A549 (cell line): Measurements from ENCODE around the gene PDCD1. TPM values are rescaled to one million over a fixed set of nuclear protein-coding genes. Genes with fewer than 3 reads are reported as not detected.

Experiments used
- ATAC-seq, 2 experiments: fragments of 200-7000 bp in 1 of 2; fragments of >200 bp in 1 of 2; cut with Nextera tagmentation in 1 of 2; cut with Tn5 transposase in 1 of 2; 3 replicates each; pipeline versions ENCODE4 v1.8.0 to v1.9.1; 2018 to 2020; ENCODE audit warnings: mild to moderate bottlenecking in 1 of 2, moderate library complexity in 1 of 2
- CTCF ChIA-PET: fragments of 300-600 bp; sonication (Branson Sonifier 250); formaldehyde crosslinking; extraction: SDS; loops from one replicate; lab custom pipeline; 2021; ENCODE audit warnings: antibody characterized with exemption, inconsistent platforms; lab: Yijun Ruan, JAX
- POLR2A ChIA-PET: fragments of 350-600 bp; formaldehyde crosslinking; extraction: SDS; loops from one replicate; lab custom pipeline; 2021; ENCODE audit warnings: antibody characterized with exemption, inconsistent platforms; lab: Yijun Ruan, JAX
- DNase-seq, 2 experiments: peaks; one replicate each; pipeline versions ENCODE4 v3.0.0 to v3.0.0-alpha.2; 2011 to 2016; ENCODE audit warnings: low read depth in 1 of 2, low spot score in 1 of 2
- FAIRE-seq: peaks from 2 replicates; lab custom pipeline; 2011; peaks lifted over from hg19 to GRCh38; lab: Jason Lieb, UNC
- H3K27ac ChIP-seq, 2 experiments: fragments of >200 bp; sonication (Bioruptor Twin); formaldehyde crosslinking; 3 replicates each; pipeline ENCODE4 v1.5.1; 2016 to 2017
- H3K4me1 ChIP-seq: fragments of >200 bp; sonication (Bioruptor Twin); formaldehyde crosslinking; 3 replicates; pipeline ENCODE4 v1.6.1; 2016
- H3K4me2 ChIP-seq: fragments of >200 bp; sonication (Bioruptor Twin); formaldehyde crosslinking; 3 replicates; pipeline ENCODE4 v1.6.1; 2016
- H3K4me3 ChIP-seq: fragments of >200 bp; sonication (Bioruptor Twin); formaldehyde crosslinking; 3 replicates; pipeline ENCODE4 v1.5.1; 2016
- H3K9me3 ChIP-seq: fragments of >200 bp; sonication (Bioruptor Twin); formaldehyde crosslinking; 3 replicates; pipeline ENCODE4 v1.6.1; 2016
- BHLHE40 ChIP-seq: IDR thresholded peaks from 2 replicates; pipeline ENCODE4 v1.6.1; 2012; ENCODE audit warnings: low read depth, low read length, inconsistent platforms
- CBX2 ChIP-seq: fragments of 200-600 bp; sonication (generic); IDR thresholded peaks from 2 replicates; pipeline ENCODE4 v1.6.1; 2016; ENCODE audit warnings: low read depth, mild to moderate bottlenecking, borderline replicate concordance
- CEBPB ChIP-seq, 2 experiments: fragments of >200 bp in 1 of 2; sonication (Bioruptor Twin) in 1 of 2; formaldehyde crosslinking in 1 of 2; IDR thresholded peaks; 2 replicates each; pipeline ENCODE4 v1.6.1; 2012 to 2016
- CHD2 ChIP-seq: fragments of 150-350 bp; IDR thresholded peaks from 2 replicates; pipeline ENCODE4 v1.6.1; 2014; ENCODE audit warnings: low read length; ENCODE audit not compliant: partially characterized antibody
- ESRRA ChIP-seq: fragments of 150-350 bp; IDR thresholded peaks from 2 replicates; pipeline ENCODE4 v1.6.1; 2014; ENCODE audit warnings: mild to moderate bottlenecking, low read length, borderline replicate concordance
- HOXB13 ChIP-seq: fragments of 250-450 bp; sonication (Bioruptor Pico); IDR thresholded peaks from 2 replicates; pipeline ENCODE4 v1.5.0; 2020; ENCODE audit warnings: low read depth, mild to moderate bottlenecking, moderate library complexity
- JUNB ChIP-seq: fragments of >200 bp; sonication (Bioruptor Twin); formaldehyde crosslinking; IDR thresholded peaks from 2 replicates; pipeline ENCODE4 v1.6.1; 2016
- KDM5A ChIP-seq: fragments of 200-600 bp; sonication (generic); IDR thresholded peaks from 2 replicates; pipeline ENCODE4 v1.6.1; 2016; ENCODE audit warnings: antibody characterized with exemption, mild to moderate bottlenecking
- NFE2L2 ChIP-seq: fragments of 150-350 bp; conservative IDR thresholded peaks from 2 replicates; pipeline ENCODE4 v1.6.1; 2014; ENCODE audit warnings: low read length
- PHF8 ChIP-seq: fragments of 200-600 bp; sonication (generic); IDR thresholded peaks from 2 replicates; pipeline ENCODE4 v1.6.1; 2016; ENCODE audit warnings: low read depth, mild to moderate bottlenecking, antibody characterized with exemption, moderate library complexity, borderline replicate concordance
- RAD21 ChIP-seq, 2 experiments: fragments of >200 bp in 1 of 2; sonication (Bioruptor Twin) in 1 of 2; formaldehyde crosslinking in 1 of 2; IDR thresholded peaks in 1 of 2; conservative IDR thresholded peaks in 1 of 2; 2 replicates in 1 of 2; 3 replicates in 1 of 2; pipeline ENCODE4 v1.6.1; 2012 to 2018; ENCODE audit warnings: inconsistent platforms in 1 of 2
- RCOR1 ChIP-seq: fragments of 150-350 bp; IDR thresholded peaks from 2 replicates; pipeline ENCODE4 v1.6.1; 2014; ENCODE audit warnings: antibody characterized with exemption, low read length, low read depth
- RFX5 ChIP-seq: fragments of 450-650 bp; IDR thresholded peaks from 2 replicates; pipeline ENCODE4 v1.7.1; 2014; ENCODE audit warnings: antibody characterized with exemption, mild to moderate bottlenecking, moderate library complexity
- RNF2 ChIP-seq: fragments of 200-600 bp; sonication (generic); IDR thresholded peaks from 2 replicates; pipeline ENCODE4 v1.6.1; 2016; ENCODE audit warnings: low read depth, mild to moderate bottlenecking, antibody characterized with exemption, moderate library complexity, borderline replicate concordance
- TP53 ChIP-seq: fragments of 250-450 bp; sonication (Bioruptor Pico); IDR thresholded peaks from 2 replicates; pipeline ENCODE4 v1.5.0; 2021; ENCODE audit warnings: mild to moderate bottlenecking, moderate library complexity
- WGBS: methylation state at CpG from one replicate; pipeline ENCODE4 v1.1.6; 2017; ENCODE audit errors: missing lambda C conversion rate; 5-methylcytosine and 5-hydroxymethylcytosine counted together
- polyA plus RNA-seq, 4 experiments: library from polyadenylated mRNA; depleted of rRNA in 3 of 4; stranded (reverse); fragments of >200 nt; fragmentation: RNase III in 1 of 4; extraction: RNeasy Plus Mini Kit Qiagen cat#74134 plus additional on column Dnase treatment in 1 of 4; gene quantifications; 2 replicates in 3 of 4; 3 replicates in 1 of 4; pipeline ENCODE4 v1.2.3, GENCODE V29; 2011 to 2017
- TF ChIP-seq, protein P1 (sequence below): fragments of 150-350 bp; IDR thresholded peaks from 2 replicates; pipeline ENCODE4 v1.6.1; 2014; ENCODE audit warnings: low read depth, mild to moderate bottlenecking, low read length
- TF ChIP-seq, protein P2 (sequence below): fragments of >200 bp; sonication (Bioruptor Twin); formaldehyde crosslinking; IDR thresholded peaks from 3 replicates; pipeline ENCODE4 v1.6.1; 2016
- TF ChIP-seq, protein P3 (sequence below): fragments of >200 bp; sonication (Bioruptor Twin); formaldehyde crosslinking; IDR thresholded peaks from 3 replicates; pipeline ENCODE4 v1.5.1; 2016
- TF ChIP-seq, protein P4 (sequence below): fragments of 450-650 bp; IDR thresholded peaks from 2 replicates; pipeline ENCODE4 v1.6.1; 2014; ENCODE audit warnings: antibody characterized with exemption
- TF ChIP-seq, protein P5 (sequence below): IDR thresholded peaks from 2 replicates; pipeline ENCODE4 v1.6.1; 2012

The PDCD1 gene
- polyA plus RNA-seq, 2 of the 4 experiments (the other 2 are of a cell fraction), result not detected

DNA sequence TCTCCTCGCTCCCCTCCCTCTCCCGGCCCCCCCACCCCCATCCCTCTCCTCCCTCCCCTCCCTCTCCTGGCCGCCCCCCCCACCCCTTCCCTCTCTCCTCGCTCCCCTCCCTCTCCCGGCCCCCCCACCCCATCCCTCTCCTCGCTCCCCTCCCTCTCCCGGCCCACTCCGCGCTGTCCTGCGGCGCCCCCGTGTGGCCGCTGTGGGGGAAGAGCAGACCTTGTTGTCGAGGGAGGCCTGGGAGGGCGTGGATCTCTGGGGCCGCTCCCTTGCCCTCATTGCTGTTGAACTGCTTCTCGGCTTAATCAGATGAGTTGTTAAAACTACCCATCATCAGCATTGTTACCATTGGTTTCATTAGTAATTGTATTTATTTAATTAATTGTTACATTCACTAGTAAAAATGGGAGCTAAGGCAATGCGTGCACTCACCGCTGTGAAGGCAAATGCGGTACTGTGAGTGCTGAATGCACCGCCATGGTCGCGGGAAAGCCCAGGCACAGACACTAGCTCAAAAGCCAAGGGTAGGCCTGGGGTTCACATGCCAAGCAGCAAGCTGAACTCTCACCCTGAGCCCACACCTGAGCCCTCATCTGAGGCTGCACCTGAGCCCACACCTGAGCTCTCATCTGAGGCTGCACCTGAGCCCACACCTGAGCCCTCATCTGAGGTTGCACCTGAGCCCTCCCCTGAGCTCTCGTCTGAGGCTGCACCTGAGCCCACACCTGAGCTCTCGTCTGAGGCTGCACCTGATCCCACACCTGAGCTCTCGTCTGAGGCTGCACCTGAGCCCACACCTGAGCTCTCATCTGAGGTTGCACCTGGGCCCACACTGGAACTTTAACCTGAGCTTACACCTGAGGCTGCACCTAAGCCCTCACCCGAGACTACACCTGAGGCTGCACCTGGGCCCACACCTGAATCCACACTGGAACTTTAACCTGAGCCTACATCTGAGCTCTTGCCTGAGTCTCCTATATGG, 19.6 kb upstream of the PDCD1 start (continued):
- no peak for TF ChIP-seq PHF8
- TF ChIP-seq, protein P1, sequence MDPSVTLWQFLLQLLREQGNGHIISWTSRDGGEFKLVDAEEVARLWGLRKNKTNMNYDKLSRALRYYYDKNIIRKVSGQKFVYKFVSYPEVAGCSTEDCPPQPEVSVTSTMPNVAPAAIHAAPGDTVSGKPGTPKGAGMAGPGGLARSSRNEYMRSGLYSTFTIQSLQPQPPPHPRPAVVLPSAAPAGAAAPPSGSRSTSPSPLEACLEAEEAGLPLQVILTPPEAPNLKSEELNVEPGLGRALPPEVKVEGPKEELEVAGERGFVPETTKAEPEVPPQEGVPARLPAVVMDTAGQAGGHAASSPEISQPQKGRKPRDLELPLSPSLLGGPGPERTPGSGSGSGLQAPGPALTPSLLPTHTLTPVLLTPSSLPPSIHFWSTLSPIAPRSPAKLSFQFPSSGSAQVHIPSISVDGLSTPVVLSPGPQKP, result no peak
- TF ChIP-seq, protein P2, sequence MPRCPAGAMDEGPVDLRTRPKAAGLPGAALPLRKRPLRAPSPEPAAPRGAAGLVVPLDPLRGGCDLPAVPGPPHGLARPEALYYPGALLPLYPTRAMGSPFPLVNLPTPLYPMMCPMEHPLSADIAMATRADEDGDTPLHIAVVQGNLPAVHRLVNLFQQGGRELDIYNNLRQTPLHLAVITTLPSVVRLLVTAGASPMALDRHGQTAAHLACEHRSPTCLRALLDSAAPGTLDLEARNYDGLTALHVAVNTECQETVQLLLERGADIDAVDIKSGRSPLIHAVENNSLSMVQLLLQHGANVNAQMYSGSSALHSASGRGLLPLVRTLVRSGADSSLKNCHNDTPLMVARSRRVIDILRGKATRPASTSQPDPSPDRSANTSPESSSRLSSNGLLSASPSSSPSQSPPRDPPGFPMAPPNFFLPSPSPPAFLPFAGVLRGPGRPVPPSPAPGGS, result no peak
- TF ChIP-seq, all 56 proteins: peak for 4

DNA sequence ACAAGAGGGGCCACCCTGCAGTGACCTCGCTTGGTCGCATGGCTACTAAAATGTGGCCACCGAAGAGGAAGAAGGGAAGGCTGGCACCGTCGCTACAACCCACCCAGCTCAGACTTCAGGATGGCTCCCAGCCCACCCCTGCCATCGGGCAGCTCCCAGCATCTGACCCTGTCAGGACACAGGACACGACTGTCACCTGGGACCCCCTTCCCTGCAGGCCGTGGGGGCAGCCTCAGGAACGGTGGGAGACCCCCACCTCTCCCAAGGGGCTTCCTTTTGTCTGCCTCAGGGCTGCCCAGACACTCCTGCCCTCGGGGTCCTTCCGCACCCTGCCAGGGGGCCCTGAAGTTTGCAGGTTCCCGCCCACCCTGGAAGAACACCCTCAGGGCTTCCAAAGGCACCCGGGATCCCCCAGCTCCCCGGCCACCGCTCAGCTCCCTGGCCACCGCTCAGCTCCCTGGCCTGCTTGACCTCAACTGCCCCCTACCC, 18.5 kb upstream of the PDCD1 start:
- DNase-seq (no peak), ATAC-seq (no peak), FAIRE-seq (no peak)
- Histone ChIP-seq H3K4me3 (no peak overlapping the region), H3K27ac (peak overlapping the region in 1 of 2 experiments; percentile 64; a peak in 1 of 6 replicates), H3K9me3 (0 out of 3 replicates have a peak, but pooled peaks cover 6% of the 10 kb centered on the region), H3K4me2 (no peak overlapping the region; the same call in 2 of the 3 replicates), H3K4me1 (peaks cover 10% of the 10 kb centered on the region; the same call in 2 of the 3 replicates)
- TF ChIP-seq JUNB (no peak), ESRRA (no peak), RCOR1 (no peak), HOXB13 (CRISPR knock-in tag) (no peak), CBX2 (no peak), BHLHE40 (no peak), PHF8 (no peak)
- CTCF ChIA-PET, result interaction anchor here (0.8 to 1.2 kb wide), 5 partner anchors 8 to 198 kb away, joined by 3 to 4 read pairs (median 3); no protein-coding TSS in a partner anchor
- WGBS, result 56% methylated on average over 13 of the region's 16 CpGs
- POLR2A ChIA-PET, result no interaction called here

DNA sequence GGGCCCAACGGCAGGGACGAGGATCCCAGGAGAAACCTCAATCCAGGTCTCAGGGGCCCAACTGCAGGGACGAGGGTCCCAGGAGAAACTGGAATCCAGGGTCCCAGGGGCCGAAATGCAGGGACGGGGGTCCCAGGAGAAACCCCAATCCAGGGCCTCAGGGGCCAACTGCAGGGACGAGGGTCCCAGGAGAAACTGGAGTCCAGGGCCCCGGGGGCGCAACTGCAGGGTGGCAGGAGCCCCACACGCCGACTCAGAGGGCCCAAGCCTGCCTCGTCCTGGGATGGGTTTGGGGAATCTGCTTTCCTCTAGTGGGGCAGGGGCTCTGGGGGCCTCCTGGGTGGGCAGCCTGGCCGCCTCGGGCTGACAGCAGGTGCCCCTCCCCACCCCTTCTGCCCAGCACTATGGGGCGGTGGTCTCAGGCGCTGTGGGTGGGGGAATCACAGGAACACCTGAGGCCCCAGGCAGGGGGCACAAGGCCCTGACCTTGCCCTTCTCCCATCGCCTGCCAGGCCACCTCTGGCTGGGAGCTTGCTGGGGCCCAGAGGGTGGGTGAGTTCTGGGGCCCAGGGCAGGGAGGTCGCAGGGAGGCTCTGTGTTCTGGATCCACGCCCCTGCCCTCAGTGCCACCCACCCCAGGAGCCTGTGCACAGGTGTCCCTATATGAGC, 18.0 kb upstream of the PDCD1 start:
- H3K4me3 ChIP-seq, result no peak overlapping the region
- H3K27ac ChIP-seq, result no peak overlapping the region
- ChIA-PET POLR2A (no interaction called here), CTCF (interaction anchor here (0.8 to 1.2 kb wide), 5 partner anchors 8 to 198 kb away, joined by 3 to 4 read pairs (median 3); no protein-coding TSS in a partner anchor)
- 0 out of 3 replicates have a peak, but pooled peaks cover 6% of the 10 kb centered on the region for H3K9me3 ChIP-seq
- FAIRE-seq, result no peak
- H3K4me2 ChIP-seq, result no peak overlapping the region
- no peak for TF ChIP-seq RFX5
- TF ChIP-seq, protein P3, sequence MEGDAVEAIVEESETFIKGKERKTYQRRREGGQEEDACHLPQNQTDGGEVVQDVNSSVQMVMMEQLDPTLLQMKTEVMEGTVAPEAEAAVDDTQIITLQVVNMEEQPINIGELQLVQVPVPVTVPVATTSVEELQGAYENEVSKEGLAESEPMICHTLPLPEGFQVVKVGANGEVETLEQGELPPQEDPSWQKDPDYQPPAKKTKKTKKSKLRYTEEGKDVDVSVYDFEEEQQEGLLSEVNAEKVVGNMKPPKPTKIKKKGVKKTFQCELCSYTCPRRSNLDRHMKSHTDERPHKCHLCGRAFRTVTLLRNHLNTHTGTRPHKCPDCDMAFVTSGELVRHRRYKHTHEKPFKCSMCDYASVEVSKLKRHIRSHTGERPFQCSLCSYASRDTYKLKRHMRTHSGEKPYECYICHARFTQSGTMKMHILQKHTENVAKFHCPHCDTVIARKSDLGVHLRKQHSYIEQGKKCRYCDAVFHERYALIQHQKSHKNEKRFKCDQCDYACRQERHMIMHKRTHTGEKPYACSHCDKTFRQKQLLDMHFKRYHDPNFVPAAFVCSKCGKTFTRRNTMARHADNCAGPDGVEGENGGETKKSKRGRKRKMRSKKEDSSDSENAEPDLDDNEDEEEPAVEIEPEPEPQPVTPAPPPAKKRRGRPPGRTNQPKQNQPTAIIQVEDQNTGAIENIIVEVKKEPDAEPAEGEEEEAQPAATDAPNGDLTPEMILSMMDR, result no peak
- no peak for TF ChIP-seq KDM5A
- TF ChIP-seq, protein P4, sequence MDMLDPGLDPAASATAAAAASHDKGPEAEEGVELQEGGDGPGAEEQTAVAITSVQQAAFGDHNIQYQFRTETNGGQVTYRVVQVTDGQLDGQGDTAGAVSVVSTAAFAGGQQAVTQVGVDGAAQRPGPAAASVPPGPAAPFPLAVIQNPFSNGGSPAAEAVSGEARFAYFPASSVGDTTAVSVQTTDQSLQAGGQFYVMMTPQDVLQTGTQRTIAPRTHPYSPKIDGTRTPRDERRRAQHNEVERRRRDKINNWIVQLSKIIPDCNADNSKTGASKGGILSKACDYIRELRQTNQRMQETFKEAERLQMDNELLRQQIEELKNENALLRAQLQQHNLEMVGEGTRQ, result no peak
- TF ChIP-seq TP53 (CRISPR knock-in tag), result no peak
- TF ChIP-seq RAD21 (conservative IDR thresholded peaks at IDR 0.05 in 1 of 2, IDR thresholded peaks at IDR 0.05 in 1 of 2), result no peak
- no peak for TF ChIP-seq CEBPB (IDR thresholded peaks at IDR 0.05)
- TF ChIP-seq CHD2, result no peak
- TF ChIP-seq, protein P5, sequence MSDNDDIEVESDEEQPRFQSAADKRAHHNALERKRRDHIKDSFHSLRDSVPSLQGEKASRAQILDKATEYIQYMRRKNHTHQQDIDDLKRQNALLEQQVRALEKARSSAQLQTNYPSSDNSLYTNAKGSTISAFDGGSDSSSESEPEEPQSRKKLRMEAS, result no peak
- TF ChIP-seq RNF2, result no peak
- TF ChIP-seq NFE2L2, result no peak
- no peak for TF ChIP-seq BHLHE40
- TF ChIP-seq PHF8, result no peak
- WGBS, result 50% methylated on average over 11 of the region's 18 CpGs
- peak in 1 of 2 experiments; percentile 5; a peak in 2 of 6 replicates for ATAC-seq
- DNase-seq, result no peak
- H3K4me1 ChIP-seq, result peaks cover 5% of the 10 kb centered on the region; the same call in 1 of the 3 replicates
